ENCODE data around the gene TMEM120A.
"Not testable (repeated sequence)": the region's sequence is repeated elsewhere in the genome, so short reads cannot be mapped to it uniquely, and the experiment has no call there.

The TMEM120A gene

DNA sequence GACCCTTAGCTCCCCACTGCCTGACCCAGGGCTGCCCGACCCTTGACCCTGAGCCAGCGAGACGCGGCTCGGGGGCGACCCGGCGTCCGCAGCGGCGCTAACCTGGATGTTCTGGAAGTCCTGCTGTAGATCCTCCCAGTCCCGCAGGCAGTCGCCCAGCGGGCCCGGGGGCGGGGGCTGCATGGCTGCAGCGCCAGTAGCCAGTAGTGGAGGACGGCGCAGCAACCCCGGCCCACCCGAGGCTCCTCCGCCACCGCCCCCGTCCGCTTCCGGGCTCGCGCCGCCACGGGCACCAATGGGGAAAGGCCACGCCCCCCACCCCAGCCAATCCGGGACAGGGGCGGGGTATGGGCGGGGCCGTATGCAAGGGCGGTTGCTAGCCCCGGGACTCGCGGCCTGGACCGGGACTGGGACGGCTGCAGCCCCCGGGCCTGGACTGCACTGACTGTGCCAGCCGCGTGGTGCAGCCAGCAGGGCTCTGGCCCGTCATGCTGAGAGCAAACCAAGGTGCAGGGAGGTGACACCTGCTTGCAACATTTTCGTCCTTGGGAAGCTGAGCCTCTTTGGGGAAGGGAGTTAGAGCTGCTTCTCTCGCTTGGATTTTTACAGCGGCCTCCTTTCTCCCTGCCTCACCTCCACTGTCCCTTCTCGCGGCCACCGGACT is at the start of gene TMEM120A:
TMEM120A (minus strand) TSS at position 208 of the 664 bp plus-strand sequence; CDS start at position 183, 25 bp downstream.
- peak; percentile 85 for DNase-seq (ENCODE audit: low read depth)

DNA sequence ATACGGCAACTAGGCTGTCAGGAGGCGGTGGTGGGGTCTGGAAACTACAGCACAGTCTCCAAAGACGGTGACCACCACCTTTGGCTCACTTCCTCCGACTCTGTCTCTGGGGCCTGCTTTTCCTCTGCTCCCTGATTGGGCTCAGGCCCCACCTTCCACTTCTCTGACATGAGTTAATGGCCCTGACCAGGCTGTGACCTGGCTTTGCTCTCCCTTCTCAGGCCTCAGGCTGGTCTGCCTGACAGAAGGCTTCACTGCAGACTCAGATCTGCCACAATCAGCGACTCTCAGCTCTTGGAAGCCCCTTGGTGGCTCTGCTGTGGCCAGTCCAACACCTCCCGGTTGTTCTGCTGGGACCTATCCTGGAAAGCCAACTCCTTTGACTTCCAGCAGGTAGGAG is 45.7 kb upstream of the TMEM120A start:
- no peak for DNase-seq (ENCODE audit: low read depth)

DNA sequence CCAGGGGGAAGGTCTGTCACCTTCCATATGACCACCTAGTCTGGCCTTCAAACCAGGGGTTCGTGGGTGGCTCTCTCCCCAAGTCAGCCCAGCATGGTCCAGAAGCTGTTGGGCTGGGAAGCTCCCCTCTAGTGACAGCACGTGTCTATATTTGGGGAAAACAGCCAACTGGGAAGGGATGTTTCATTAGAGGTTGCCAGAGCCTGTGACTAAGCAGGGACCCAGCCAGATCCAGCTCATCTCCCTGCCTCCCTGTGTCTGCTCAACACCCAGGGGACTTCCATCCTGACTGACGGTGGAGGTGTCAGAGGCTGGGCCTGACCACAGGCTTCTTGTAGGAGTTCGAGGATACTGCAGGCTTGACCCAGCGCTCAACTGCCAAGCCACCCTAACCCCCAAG is 42.9 kb upstream of the TMEM120A start:
- DNase-seq (ENCODE audit: low read depth): peak; percentile 74

DNA sequence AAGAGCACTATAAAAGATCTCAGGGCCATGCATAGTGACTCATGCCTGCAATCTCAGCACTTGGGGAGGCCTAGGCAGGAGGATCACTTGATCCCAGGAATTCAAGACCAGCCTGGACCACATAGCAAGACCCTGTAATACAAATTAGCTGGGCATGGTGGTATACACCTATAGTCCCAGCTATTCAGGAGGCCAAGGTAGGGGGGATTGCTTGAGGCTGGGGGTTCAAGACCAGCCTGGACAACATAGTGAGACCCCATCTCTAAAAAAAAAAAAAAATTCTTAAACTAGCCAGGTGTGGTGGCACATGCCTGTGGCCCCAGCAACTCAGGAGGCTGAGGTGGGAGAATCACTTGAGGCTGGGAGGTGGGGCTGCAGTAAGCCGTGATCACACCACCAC is 37.6 kb upstream of the TMEM120A start:
- no peak for DNase-seq (ENCODE audit: low read depth)

DNA sequence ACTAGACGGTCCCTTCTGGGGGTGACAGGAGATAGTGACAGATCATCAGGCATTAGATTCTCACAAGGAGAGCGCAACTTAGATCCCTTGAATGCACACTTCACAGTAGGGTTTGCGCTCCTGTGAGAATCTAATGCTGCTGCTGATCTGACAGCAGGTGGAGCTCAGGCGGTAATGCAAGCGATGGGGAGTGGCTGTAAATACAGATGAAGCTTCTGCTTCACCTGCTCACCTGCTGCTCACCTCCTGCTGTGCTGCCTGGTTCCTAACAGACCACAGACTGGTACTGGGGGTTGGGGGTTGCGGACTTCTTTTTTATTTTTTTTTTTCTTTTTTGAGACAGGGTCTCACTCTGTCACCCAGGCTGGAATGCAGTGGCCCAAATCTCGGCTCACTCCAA is 35.3 kb upstream of the TMEM120A start:
- not testable (repeated sequence) for DNase-seq (ENCODE audit: low read depth)

DNA sequence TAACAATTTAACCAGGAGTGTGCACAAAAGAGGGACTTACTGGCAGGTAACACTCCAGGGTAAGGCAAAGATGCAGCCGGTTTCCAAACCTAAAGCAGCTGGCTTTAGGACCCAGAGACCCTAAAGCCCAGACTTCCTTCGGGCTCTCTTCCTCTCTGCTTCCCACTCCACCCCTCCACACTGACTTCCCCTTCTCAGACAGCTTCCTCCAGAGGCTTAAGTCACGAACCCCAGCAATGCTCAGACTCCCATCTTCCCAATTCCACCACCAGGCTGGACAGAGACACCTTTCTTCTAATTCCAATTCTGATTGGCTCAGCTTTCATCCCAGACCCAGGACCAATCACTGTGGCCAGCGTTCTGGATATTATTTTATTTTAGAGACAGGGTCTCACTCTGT is 28.6 kb upstream of the TMEM120A start:
- DNase-seq (ENCODE audit: low read depth): no peak

DNA sequence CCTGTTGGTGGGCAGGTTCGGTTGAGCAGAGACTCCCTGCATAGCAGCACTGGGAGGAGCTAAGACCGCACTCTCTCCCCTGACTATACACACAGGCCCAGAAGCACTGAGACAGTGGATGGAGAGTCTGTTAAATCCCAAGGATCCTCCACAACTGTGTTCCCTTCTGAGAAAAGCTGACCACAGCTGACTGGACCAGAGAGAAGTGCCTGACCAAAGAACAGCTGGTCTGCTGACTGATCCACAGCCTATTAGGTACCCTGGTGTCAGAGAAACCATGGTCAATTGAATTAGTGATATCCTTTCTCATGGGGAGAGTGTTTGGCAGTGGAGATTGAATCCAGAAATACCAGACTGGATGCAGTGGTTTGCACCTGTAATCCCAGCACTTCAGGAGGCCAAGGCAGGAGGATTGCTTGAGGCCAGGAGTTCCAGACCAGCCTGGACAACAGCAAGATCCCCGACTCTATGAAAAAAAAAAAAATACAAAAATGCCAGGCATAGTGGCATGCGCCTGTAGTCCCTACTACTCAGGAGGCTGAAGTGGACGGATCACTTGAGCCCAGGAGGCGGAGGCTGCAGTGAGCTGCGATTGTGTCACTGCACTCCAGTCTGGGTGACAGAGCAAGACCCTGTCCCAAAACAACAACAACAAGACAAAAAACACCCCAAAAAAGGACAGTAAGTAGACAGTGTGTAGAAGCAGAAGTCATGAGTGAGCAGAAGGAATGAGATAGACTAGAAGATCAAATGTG is 27.8 kb upstream of the TMEM120A start:
- no peak for DNase-seq (ENCODE audit: low read depth)

DNA sequence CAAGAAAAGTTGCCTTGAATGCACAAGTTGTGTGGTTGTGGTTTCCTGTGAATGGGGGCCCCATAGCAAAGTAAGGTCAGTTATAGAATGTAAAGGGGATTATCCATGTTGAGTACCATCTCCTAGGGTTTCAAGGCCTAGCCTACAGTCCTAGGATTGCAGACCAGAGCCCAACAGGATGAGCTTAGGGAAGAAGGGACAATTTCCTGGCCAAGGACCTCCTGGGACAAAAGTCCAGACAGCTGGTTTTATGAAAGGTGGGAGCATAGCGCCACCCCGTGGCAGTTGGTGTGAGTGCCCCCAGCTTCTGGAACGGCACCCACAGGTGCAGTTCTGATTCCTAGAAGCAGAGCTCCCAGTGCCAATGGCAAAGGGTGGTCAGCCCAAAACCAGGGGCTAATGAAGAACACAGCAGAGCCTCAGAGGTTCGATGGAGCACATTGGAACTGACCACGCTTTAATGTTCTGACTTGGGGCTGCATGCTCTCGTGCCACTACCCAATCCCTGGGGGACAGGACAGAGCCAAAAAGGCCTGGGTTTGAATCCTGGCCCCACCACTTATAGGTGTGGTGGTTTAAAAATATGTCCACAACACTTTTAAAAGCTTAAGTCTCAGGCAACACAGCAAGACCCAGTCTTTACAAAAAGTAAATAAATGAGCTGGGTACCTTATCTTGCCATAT is 25.8 kb upstream of the TMEM120A start:
- DNase-seq (ENCODE audit: low read depth): peak; percentile 19

DNA sequence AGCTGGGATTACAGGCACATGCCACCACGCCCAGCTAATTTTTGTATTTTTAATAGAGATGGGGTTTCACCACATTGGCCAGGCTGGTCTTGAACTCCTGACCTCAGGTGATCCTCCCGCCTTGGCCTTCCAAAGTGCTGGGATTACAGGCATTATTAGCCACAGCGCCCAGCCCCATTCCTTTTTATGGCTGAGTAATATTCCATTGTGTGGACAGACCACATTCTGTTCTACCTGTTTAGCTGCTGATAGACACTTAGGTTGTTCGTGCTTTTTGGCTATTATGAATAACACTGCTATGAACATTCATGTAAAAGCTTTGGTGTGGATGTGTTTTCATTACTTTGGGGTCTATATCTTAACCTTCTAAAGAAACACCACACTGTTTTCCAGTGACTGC is 24.1 kb upstream of the TMEM120A start:
- not testable (repeated sequence) for DNase-seq (ENCODE audit: low read depth)

DNA sequence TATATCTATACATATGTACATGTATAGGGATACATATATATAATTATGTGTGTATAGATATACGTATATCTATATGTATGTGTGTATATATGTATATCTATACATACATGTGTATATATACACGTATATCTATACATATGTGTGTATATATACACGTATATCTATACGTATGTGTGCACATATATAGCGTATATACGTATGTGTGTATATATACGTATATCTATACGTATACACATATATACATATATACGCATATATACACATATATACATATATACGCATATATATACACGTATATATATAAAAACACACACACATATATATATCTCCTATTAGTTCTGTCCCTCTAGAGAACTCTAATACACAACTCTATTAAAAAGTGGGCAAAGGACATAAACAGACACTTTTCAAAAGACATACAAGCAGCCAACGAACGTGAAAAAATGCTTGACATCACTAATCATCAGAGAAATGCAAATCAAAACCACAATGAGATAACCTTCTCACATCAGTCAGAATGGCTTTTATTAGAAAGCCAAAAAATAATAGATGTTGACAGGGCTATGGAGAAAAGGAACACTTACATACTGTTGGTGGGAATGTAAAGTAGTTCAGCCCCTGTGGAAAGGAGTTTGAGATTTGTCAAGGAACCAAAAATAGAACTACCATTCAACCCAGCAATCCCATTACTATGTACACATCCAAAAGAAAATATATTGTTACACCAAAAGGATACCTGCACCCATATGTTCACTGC is 22.0 kb upstream of the TMEM120A start:
- no peak for DNase-seq (ENCODE audit: low read depth)

DNA sequence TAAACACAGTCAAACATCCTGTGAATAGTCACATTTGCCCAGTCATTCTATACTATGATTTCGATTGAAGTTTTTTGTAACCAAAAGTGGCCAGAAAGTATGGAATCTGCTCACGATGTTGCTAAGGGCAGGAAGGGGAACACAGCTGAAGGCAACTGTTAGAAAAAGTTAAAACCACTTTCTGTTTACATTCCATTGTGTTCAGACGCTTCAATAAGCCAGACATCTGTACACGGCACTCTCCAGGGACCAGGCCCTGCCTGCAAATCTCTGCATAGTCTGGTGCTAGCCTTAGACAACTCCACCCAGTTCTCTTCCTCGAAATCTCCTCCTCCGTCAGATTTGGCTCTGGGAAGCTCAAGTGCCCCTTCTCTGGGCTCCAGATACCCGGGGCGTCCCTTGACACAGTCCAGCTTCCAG is 17.1 kb upstream of the TMEM120A start:
- peak; percentile 53 for DNase-seq (ENCODE audit: low read depth)

DNA sequence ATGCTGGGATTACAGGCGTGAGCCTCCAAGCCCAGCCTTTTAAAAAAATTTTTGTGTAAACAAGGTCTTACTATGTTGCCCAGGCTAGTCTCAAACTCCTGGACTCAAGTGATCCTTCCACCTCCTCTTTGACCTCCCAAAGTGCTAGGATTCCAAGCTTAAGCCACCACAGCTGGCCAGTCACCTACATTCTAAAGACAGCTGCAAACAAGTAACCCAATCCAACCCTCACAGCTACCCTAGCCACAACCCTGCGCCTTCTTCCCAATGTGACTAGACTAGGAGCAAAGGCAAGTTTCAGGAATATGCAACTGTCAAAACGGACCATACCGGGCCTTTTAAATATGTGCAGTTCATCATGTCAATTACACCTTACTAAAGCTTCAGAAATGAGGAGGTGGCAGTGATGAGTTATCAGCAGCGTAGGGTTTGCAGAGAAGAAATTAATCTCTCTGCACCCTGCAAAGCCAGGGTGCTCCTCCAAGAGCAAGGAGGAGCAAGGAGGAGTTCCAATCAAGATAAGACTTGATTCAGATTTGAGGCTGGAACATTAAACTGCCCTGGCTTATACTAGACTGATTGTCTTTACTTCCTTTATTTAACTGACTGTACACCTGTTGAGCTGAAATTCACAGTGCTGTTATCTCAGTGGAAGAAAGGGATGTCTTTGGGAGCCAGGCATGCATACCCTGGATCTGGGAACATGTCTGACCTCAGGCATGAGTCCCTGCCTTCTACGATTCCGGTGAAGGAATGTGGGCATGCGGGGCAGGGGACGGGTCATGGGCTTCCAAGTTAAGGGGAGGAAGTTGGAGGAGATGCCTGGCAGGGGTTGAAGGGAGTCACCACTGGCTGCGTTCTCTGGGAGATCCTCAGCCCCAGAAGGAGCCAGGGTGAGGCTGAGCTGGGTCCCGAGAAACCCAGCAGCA is 15.5 kb upstream of the TMEM120A start:
- no peak for DNase-seq (ENCODE audit: low read depth)

DNA sequence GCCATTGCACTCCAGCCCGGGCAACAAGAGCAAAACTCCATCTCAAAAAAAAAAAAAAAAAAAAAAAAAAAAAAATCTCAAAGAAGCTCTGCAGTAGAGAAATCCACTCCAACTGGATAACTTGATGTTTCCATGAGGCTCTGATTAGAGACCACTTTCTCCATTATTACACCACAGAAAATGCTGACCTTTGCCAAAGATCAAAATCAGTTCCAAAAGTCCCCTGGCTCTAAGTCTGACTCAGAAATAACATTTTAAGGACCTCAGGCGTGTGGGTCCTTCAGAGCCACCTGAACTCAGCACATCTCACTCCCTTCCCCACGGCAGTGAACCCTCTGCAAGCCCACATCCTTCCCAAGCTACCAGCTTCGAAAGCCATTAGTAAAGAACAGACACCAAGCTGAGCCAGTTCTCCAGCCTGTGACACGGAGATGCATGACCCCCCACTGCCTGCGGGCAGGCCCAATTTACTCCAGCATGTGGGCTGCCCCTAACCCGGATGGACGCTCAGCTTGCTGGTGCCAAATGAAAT is 13.8 kb upstream of the TMEM120A start:
- no peak for DNase-seq (ENCODE audit: low read depth)

DNA sequence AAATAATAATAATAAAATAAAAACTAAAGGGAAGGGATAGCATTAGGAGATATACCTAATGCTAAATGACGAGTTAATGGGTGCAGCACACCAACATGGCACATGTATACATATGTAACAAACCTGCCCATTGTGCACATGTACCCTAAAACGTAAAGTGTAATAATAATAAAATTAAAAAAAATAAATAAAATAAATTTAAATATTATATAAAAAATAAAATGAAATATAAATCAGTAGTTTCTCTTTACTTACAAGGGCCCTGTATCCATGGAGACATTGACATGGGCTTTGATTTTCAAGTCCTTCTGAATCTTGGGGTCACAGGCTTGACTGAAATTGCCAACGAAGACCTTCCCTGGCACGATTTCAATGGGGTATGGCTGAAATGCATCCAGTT is 10.6 kb upstream of the TMEM120A start:
- not testable (repeated sequence) for DNase-seq (ENCODE audit: low read depth)

DNA sequence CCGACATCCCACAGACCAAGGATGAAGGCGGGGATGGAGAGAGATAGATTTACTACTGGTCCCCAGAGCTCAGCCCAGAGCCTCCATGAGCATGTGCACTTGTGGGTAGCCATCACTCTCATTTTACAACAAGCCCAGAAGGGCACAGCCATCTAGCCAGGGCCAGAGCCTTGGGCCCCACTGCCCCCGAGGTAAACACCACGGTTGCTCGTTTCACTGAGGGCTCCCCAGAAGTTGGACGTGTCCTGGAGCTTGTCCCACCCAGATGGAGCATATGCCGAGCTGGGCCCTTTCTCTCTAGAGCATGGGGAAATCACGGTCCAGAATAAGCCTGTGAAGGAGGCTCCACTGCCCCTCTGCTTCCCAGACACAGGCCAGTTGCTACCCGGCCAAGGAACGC is 9.0 kb upstream of the TMEM120A start:
- no peak for DNase-seq (ENCODE audit: low read depth)

DNA sequence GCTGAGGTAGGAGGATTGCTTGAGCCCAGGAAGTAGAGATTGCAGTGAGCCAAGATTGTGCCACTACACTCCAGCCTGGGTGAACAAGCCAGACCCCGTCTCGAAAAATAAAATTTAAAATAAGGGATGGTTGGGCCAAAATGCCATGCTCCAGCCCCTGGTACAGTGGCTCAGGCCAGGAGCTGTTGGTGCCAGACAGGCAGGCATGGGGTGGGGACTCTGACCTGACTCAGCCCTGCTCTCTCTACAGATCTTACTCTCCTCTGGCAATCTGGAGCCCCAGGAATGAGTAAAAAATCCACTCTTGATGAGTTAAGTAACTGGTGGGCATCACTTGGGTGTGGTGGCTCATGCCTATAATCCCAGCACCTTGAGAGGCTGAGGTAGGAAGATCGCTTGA is 8.4 kb upstream of the TMEM120A start:
- DNase-seq (ENCODE audit: low read depth): no peak

DNA sequence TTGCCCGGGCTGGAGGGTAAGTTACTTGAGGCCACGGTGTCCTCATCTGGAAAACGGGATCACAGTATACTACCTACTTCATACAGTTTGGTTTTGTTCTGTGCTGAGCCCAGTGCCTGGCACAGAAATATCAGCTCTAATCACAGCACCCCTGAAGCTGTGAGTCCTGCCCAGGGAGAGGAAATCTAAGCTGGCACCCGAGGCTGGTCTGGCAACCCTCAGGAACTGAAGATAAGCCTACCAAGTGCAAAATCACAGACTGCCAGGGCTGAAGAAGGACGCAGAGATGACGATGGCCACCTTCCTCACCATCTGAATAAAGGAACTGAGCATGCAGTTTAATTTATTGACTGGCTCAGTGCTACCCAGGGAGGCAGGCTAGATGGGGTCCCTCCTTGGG is 7.7 kb upstream of the TMEM120A start:
- no peak for DNase-seq (ENCODE audit: low read depth)

DNA sequence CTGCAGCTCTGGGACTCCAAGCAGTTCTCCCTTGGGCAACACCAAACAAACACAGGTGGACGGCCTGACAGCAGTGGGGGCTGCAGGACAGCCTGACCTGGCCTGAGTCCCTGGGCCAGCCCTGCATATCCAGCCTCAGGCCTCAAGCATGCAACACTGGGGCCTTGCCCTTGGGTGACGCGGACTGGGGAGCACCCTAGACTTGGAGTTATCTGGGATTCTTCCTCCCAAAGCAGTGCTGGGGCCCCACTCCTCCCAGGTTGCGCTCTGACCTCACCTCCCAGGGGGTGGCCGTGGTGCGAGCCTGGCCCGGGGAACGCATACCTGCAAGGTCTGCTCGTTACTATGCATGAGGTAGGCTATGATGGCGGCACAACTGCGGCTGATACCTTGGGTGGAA is 6.2 kb upstream of the TMEM120A start:
- no peak for DNase-seq (ENCODE audit: low read depth)

DNA sequence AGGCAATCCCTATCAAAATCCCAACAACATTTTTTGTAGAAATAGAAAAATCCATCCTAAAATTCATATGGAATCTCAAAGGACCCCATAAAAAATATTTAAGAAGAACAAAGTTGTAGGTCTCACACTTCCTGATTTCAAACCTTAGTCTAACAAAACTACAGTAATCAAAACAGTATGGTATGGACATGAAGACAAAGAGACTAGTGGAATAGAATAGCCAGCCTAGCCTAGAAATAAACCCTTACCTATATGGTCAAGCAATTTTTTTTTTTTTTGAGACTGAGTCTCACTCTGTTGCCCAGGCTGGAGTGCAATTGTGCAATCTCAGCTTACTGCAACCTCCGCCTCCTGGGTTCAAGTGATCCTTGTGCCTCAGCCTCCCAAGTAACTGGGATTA is 3.6 kb upstream of the TMEM120A start:
- DNase-seq (ENCODE audit: low read depth): no peak

DNA sequence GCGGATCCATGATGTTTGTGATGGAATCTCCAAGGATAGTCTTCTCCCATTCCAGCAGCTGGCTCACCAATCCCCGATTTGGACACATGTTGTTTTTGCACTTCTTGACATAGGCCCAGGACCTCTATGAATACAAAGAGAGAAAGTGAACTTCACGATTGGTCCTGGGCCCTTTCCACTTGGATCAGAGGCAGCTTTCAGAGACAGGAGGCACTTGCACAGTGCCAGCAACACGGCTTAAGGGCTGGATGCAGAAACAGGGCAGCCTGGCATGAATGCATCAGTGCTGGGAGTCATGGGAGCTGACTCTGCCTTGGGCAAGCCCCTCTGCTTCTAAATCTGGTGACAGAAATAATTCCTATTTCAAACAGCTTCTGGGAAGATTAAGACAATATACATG is 2.1 kb upstream of the TMEM120A start:
- DNase-seq (ENCODE audit: low read depth): no peak

DNA sequence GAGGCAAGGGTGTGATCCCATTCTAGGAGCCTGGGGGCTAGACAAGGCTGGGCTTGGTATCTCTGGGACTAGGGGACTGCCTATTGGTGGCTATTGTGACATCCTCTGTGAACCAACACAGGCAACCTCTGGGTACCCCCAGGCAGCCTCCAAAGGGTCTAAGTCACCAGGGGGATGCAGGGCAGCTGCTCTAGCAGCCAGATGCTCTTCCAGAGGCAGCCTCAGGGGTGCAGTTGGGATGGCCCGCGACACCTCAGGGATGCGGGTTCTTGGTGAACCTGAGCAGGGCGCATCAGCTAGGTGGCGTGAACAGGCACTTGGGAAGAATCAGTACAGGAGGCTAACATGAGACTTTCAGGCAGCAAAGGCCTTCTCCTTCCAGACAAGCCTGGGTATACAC is 1.6 kb upstream of the TMEM120A start:
- no peak for DNase-seq (ENCODE audit: low read depth)

Measured in GM04504 (cell line).